ENCODE measurements around the gene SMAD2. TPM values are rescaled to one million over a fixed set of nuclear protein-coding genes. Genes with fewer than 3 reads are reported as not detected.

The SMAD2 gene
- total and polyA plus RNA-seq, 5 donors: 30.7 to 114 (median 94.9) TPM

GRCh38 chr18:47802802-47803201 is 127.7 kb downstream of the SMAD2 start:
- intact Hi-C loops (cut with DNase I): no loop called here
- 88% methylated on average over 6 of the region's 6 CpGs for WGBS
- Histone ChIP-seq H3K4me1 (ENCODE audit: control insufficient read depth, insufficient read depth, low read length) (no peaks in the 10 kb centered on the region), H3K27ac (ENCODE audit: low read length) (no peak overlapping the region), H3K27me3 (ENCODE audit: control insufficient read depth, insufficient read depth) (no peaks in the 10 kb centered on the region), H3K4me3 (ENCODE audit: low read length) (no peak overlapping the region), H3K9me3 (ENCODE audit: control insufficient read depth, low read length) (no peaks in the 10 kb centered on the region)
- ATAC-seq: no peak
- no peak for DNase-seq

- no peaks in the 10 kb centered on the region for H3K27me3 ChIP-seq (ENCODE audit: control insufficient read depth, insufficient read depth)
- H3K4me1 ChIP-seq (ENCODE audit: control insufficient read depth, insufficient read depth, low read length): no peaks in the 10 kb centered on the region
- no peaks in the 10 kb centered on the region for H3K9me3 ChIP-seq (ENCODE audit: control insufficient read depth, low read length)
- H3K4me3 ChIP-seq (ENCODE audit: low read length): no peak overlapping the region
- no peak overlapping the region for H3K27ac ChIP-seq (ENCODE audit: low read length)
- intact Hi-C loops (cut with DNase I): no loop called here
- ATAC-seq: no peak
- 63% methylated on average over 3 of the region's 3 CpGs for WGBS
- DNase-seq: no peak
These were observed 128.6 kb downstream of the SMAD2 start for GRCh38 chr18:47801817-47802216.

GRCh38 chr18:47800756-47801155 is 129.7 kb downstream of the SMAD2 start:
- intact Hi-C loops (cut with DNase I): no loop called here
- no peaks in the 10 kb centered on the region for H3K9me3 ChIP-seq (ENCODE audit: control insufficient read depth, low read length)
- 86% methylated on average over 6 of the region's 6 CpGs for WGBS
- H3K27me3 ChIP-seq (ENCODE audit: control insufficient read depth, insufficient read depth): no peaks in the 10 kb centered on the region
- DNase-seq (no peak), ATAC-seq (no peak)
- H3K4me1 ChIP-seq (ENCODE audit: control insufficient read depth, insufficient read depth, low read length): no peaks in the 10 kb centered on the region
- H3K27ac ChIP-seq (ENCODE audit: low read length): no peak overlapping the region
- H3K4me3 ChIP-seq (ENCODE audit: low read length): no peak overlapping the region

- WGBS: 81% methylated on average over 10 of the region's 10 CpGs
- H3K27me3 ChIP-seq (ENCODE audit: control insufficient read depth, insufficient read depth): no peaks in the 10 kb centered on the region
- peaks cover 2% of the 10 kb centered on the region for H3K4me1 ChIP-seq (ENCODE audit: control insufficient read depth, insufficient read depth, low read length)
- H3K9me3 ChIP-seq (ENCODE audit: control insufficient read depth, low read length): no peaks in the 10 kb centered on the region
- H3K4me3 ChIP-seq (ENCODE audit: low read length): no peak overlapping the region
- DNase-seq: no peak
- intact Hi-C loops (cut with DNase I): no loop called here
- no peak for ATAC-seq
- H3K27ac ChIP-seq (ENCODE audit: low read length): no peak overlapping the region
These were observed 130.2 kb downstream of the SMAD2 start for GRCh38 chr18:47800248-47800647.

- no peaks in the 10 kb centered on the region for H3K9me3 ChIP-seq (ENCODE audit: control insufficient read depth, low read length)
- DNase-seq: no peak
These were observed 131.1 kb downstream of the SMAD2 start for GRCh38 chr18:47799376-47799775.

GRCh38 chr18:47798366-47798765 is 132.1 kb downstream of the SMAD2 start:
- intact Hi-C loops (cut with DNase I): no loop called here
- Histone ChIP-seq H3K27me3 (ENCODE audit: control insufficient read depth, insufficient read depth) (no peaks in the 10 kb centered on the region), H3K4me3 (ENCODE audit: low read length) (no peak overlapping the region), H3K4me1 (ENCODE audit: control insufficient read depth, insufficient read depth, low read length) (peaks cover 2% of the 10 kb centered on the region), H3K27ac (ENCODE audit: low read length) (no peak overlapping the region), H3K9me3 (ENCODE audit: control insufficient read depth, low read length) (no peaks in the 10 kb centered on the region)
- DNase-seq (no peak), ATAC-seq (no peak)
- WGBS: 73% methylated on average over 11 of the region's 11 CpGs

More at GRCh38 chr18:47799376-47799775, 131.1 kb downstream of the SMAD2 start:
- Histone ChIP-seq H3K4me1 (ENCODE audit: control insufficient read depth, insufficient read depth, low read length) (peaks cover 2% of the 10 kb centered on the region), H3K27me3 (ENCODE audit: control insufficient read depth, insufficient read depth) (no peaks in the 10 kb centered on the region), H3K27ac (ENCODE audit: low read length) (no peak overlapping the region), H3K4me3 (ENCODE audit: low read length) (no peak overlapping the region)
- 76% methylated on average over 13 of the region's 13 CpGs for WGBS
- intact Hi-C loops (cut with DNase I): no loop called here
- no peak for ATAC-seq

GRCh38 chr18:47797126-47797525 is 133.3 kb downstream of the SMAD2 start:
- no peak for ATAC-seq
- Histone ChIP-seq H3K27me3 (ENCODE audit: control insufficient read depth, insufficient read depth) (no peaks in the 10 kb centered on the region), H3K4me1 (ENCODE audit: control insufficient read depth, insufficient read depth, low read length) (peaks cover 2% of the 10 kb centered on the region), H3K27ac (ENCODE audit: low read length) (no peak overlapping the region), H3K9me3 (ENCODE audit: control insufficient read depth, low read length) (no peaks in the 10 kb centered on the region), H3K4me3 (ENCODE audit: low read length) (no peak overlapping the region)
- DNase-seq: no peak
- WGBS: 92% methylated on average over 5 of the region's 5 CpGs
- intact Hi-C loops (cut with DNase I): no loop called here

GRCh38 chr18:47795434-47795814 is 135.0 kb downstream of the SMAD2 start:
- H3K9me3 ChIP-seq (ENCODE audit: control insufficient read depth, low read length): no peaks in the 10 kb centered on the region
- H3K27me3 ChIP-seq (ENCODE audit: control insufficient read depth, insufficient read depth): no peaks in the 10 kb centered on the region
- WGBS: 10% methylated on average over 7 of the region's 7 CpGs
- ATAC-seq (peak; percentile 49 to 77), DNase-seq (peak in 1 of 3 donors; percentile 28)
- no peak overlapping the region for H3K4me3 ChIP-seq (ENCODE audit: low read length)
- peaks cover 2% of the 10 kb centered on the region for H3K4me1 ChIP-seq (ENCODE audit: control insufficient read depth, insufficient read depth, low read length)
- intact Hi-C loops (cut with DNase I): no loop called here
- no peak overlapping the region for H3K27ac ChIP-seq (ENCODE audit: low read length)

- WGBS: 19% methylated on average over 14 of the region's 14 CpGs
- H3K9me3 ChIP-seq (ENCODE audit: control insufficient read depth, low read length): no peaks in the 10 kb centered on the region
- no peak overlapping the region for H3K4me3 ChIP-seq (ENCODE audit: low read length)
- DNase-seq: peak in 1 of 3 donors; percentile 57
- peak; percentile 48 to 61 for ATAC-seq
- intact Hi-C loops (cut with DNase I): no loop called here
- H3K27ac ChIP-seq (ENCODE audit: low read length): no peak overlapping the region
- peaks cover 2% of the 10 kb centered on the region for H3K4me1 ChIP-seq (ENCODE audit: control insufficient read depth, insufficient read depth, low read length)
- no peaks in the 10 kb centered on the region for H3K27me3 ChIP-seq (ENCODE audit: control insufficient read depth, insufficient read depth)
These were observed 135.6 kb downstream of the SMAD2 start for GRCh38 chr18:47794725-47795433.

GRCh38 chr18:47793609-47794008 is 136.8 kb downstream of the SMAD2 start:
- Histone ChIP-seq H3K4me3 (ENCODE audit: low read length) (no peak overlapping the region), H3K27ac (ENCODE audit: low read length) (no peak overlapping the region), H3K27me3 (ENCODE audit: control insufficient read depth, insufficient read depth) (no peaks in the 10 kb centered on the region), H3K9me3 (ENCODE audit: control insufficient read depth, low read length) (no peaks in the 10 kb centered on the region), H3K4me1 (ENCODE audit: control insufficient read depth, insufficient read depth, low read length) (peaks cover 2% of the 10 kb centered on the region)
- DNase-seq (no peak), ATAC-seq (no peak)
- WGBS: 93% methylated on average over 7 of the region's 7 CpGs
- intact Hi-C loops (cut with DNase I): no loop called here

GRCh38 chr18:47791461-47791985 is 138.9 kb downstream of the SMAD2 start:
- WGBS: 49% methylated on average over 4 of the region's 4 CpGs
- intact Hi-C loops (cut with DNase I): no loop called here
- Histone ChIP-seq H3K27ac (ENCODE audit: low read length) (no peak overlapping the region), H3K4me3 (ENCODE audit: low read length) (no peak overlapping the region), H3K9me3 (ENCODE audit: control insufficient read depth, low read length) (no peaks in the 10 kb centered on the region), H3K4me1 (ENCODE audit: control insufficient read depth, insufficient read depth, low read length) (peaks cover 2% of the 10 kb centered on the region), H3K27me3 (ENCODE audit: control insufficient read depth, insufficient read depth) (no peaks in the 10 kb centered on the region)
- ATAC-seq: no peak
- DNase-seq: no peak
